ENCODE measurements around the gene PJA1. TPM values are rescaled to one million over a fixed set of nuclear protein-coding genes. Genes with fewer than 3 reads are reported as not detected.

PJA1 gene
- polyA plus RNA-seq, 3 donors: 2.1 to 11.6 (median 8.8) TPM

GRCh38 chrX:69155786-69156520 is 9.3 kb downstream of the PJA1 start:
- Histone ChIP-seq H3K9me3 (replicated peaks in 1 of 2; ENCODE audit: control insufficient read depth in 1 of 2, insufficient read depth in 1 of 2, low read length in 2 of 2) (no peaks in the 10 kb centered on the region), H2AFZ (ENCODE audit: insufficient read depth, low read depth, low read length, poor library complexity, severe bottlenecking) (no peak overlapping the region), H3K9ac (ENCODE audit: insufficient read depth, low read length, poor library complexity, severe bottlenecking) (no peak overlapping the region), H3K27me3 (ENCODE audit: control insufficient read depth in 2 of 2, insufficient read depth in 2 of 2, low read length in 2 of 2) (no peaks in the 10 kb centered on the region), H3K4me1 (ENCODE audit: control insufficient read depth in 1 of 2, insufficient read depth in 2 of 2, low read length in 2 of 2) (peaks cover 12 to 16% of the 10 kb centered on the region in 2 donors), H3K4me2 (replicated peaks; ENCODE audit: extremely low read depth, low read length, poor library complexity, severe bottlenecking) (no peak overlapping the region), H3K27ac (ENCODE audit: low read depth in 1 of 2, low read length in 2 of 2) (no peak overlapping the region), H3K79me2 (ENCODE audit: insufficient read depth, low read length) (no peaks in the 10 kb centered on the region), H4K20me1 (ENCODE audit: insufficient read depth, low read length) (no peaks in the 10 kb centered on the region), H3K4me3 (replicated peaks in 1 of 3; ENCODE audit: low read depth in 2 of 3, low read length in 3 of 3) (no peak overlapping the region), H3K36me3 (replicated peaks in 1 of 2; ENCODE audit: control insufficient read depth in 1 of 2, insufficient read depth in 2 of 2, low read length in 2 of 2) (no peaks in the 10 kb centered on the region)
- Mint-ChIP-seq H3K4me1 (peaks cover 9% of the 10 kb centered on the region), H3K27me3 (ENCODE audit: low read depth in 3 of 3) (peaks cover 4 to 21% (median 6%) of the 10 kb centered on the region in 3 donors), H3K27ac (peak overlapping the region in 1 of 7 donors; percentile 19), H3K4me3 (no peak overlapping the region), H3K9me3 (peaks cover 0 to 2% (median 0%) of the 10 kb centered on the region in 7 donors), H3K36me3 (no peaks in the 10 kb centered on the region)
- TF ChIP-seq CTCF (IDR thresholded peaks at IDR 0.05): no peak
- no CpG with 5 or more reads among the region's 5 CpGs for WGBS (ENCODE audit: insufficient coverage)
- intact Hi-C loops (cut with micrococcal nuclease): no loop called here
- no peak for DNase-seq

- intact Hi-C loops (cut with micrococcal nuclease): no loop called here
- Mint-ChIP-seq H3K4me1 (peaks cover 9% of the 10 kb centered on the region), H3K36me3 (no peaks in the 10 kb centered on the region), H3K9me3 (peaks cover 0 to 2% (median 0%) of the 10 kb centered on the region in 7 donors), H3K27me3 (ENCODE audit: low read depth in 3 of 3) (peaks cover 10 to 29% (median 11%) of the 10 kb centered on the region in 3 donors), H3K4me3 (no peak overlapping the region), H3K27ac (no peak overlapping the region)
- Histone ChIP-seq H4K20me1 (ENCODE audit: insufficient read depth, low read length) (no peaks in the 10 kb centered on the region), H2AFZ (ENCODE audit: insufficient read depth, low read depth, low read length, poor library complexity, severe bottlenecking) (no peak overlapping the region), H3K4me3 (replicated peaks in 1 of 3; ENCODE audit: low read depth in 2 of 3, low read length in 3 of 3) (no peak overlapping the region), H3K9me3 (replicated peaks in 1 of 2; ENCODE audit: control insufficient read depth in 1 of 2, insufficient read depth in 1 of 2, low read length in 2 of 2) (no peaks in the 10 kb centered on the region), H3K79me2 (ENCODE audit: insufficient read depth, low read length) (no peaks in the 10 kb centered on the region), H3K27ac (ENCODE audit: low read depth in 1 of 2, low read length in 2 of 2) (no peak overlapping the region), H3K36me3 (replicated peaks in 1 of 2; ENCODE audit: control insufficient read depth in 1 of 2, insufficient read depth in 2 of 2, low read length in 2 of 2) (no peaks in the 10 kb centered on the region), H3K4me2 (replicated peaks; ENCODE audit: extremely low read depth, low read length, poor library complexity, severe bottlenecking) (no peak overlapping the region), H3K9ac (ENCODE audit: insufficient read depth, low read length, poor library complexity, severe bottlenecking) (no peak overlapping the region), H3K27me3 (ENCODE audit: control insufficient read depth in 2 of 2, insufficient read depth in 2 of 2, low read length in 2 of 2) (no peaks in the 10 kb centered on the region), H3K4me1 (ENCODE audit: control insufficient read depth in 1 of 2, insufficient read depth in 2 of 2, low read length in 2 of 2) (peaks cover 12 to 16% of the 10 kb centered on the region in 2 donors)
- no peak for TF ChIP-seq CTCF (IDR thresholded peaks at IDR 0.05)
- DNase-seq: no peak
- WGBS (ENCODE audit: insufficient coverage): no CpG with 5 or more reads among the region's 6 CpGs
Observed at GRCh38 chrX:69154051-69154450, 11.2 kb downstream of the PJA1 start.
